Dendritic cell treated with granulocyte-macrophage colony-stimulating factor and Interleukin-4, amounts not matched to agents 40 ng/mL and 50 ng/mL, for 4 days (primary cell): ENCODE results near the gene PGRMC1.
"Not testable (repeated sequence)": the region's sequence is repeated elsewhere in the genome, so short reads cannot be mapped to it uniquely, and the experiment has no call there.

Source experiments
- H3K27ac Mint-ChIP-seq: one replicate; pipeline ENCODE4 v1.8.0; 2022; ENCODE audit warnings: mild to moderate bottlenecking, mixed read lengths
- H3K27me3 Mint-ChIP-seq: one replicate; pipeline ENCODE4 v1.8.0; 2022; ENCODE audit warnings: mild to moderate bottlenecking, mixed read lengths
- H3K36me3 Mint-ChIP-seq: one replicate; pipeline ENCODE4 v1.8.0; 2022; ENCODE audit warnings: low read depth, mixed read lengths
- H3K4me1 Mint-ChIP-seq: one replicate; pipeline ENCODE4 v1.8.0; 2022; ENCODE audit warnings: low read depth, mixed read lengths
- H3K4me3 Mint-ChIP-seq: one replicate; pipeline ENCODE4 v1.8.0; 2022; ENCODE audit warnings: mild to moderate bottlenecking, moderate library complexity, mixed read lengths
- H3K9me3 Mint-ChIP-seq: one replicate; pipeline ENCODE4 v1.8.0; 2022; ENCODE audit warnings: mixed read lengths
- intact Hi-C: fragments of 100-400 bp; cut with micrococcal nuclease; formaldehyde crosslinking; loops from one replicate; pipeline ENCODE4 v1.15.0; 2022

Gene PGRMC1

GRCh38 chrX:119235872-119236622 lies at the start of gene PGRMC1:
TSS of gene PGRMC1 (plus strand) at chrX:119236285. CDS start at chrX:119236364, 79 bp downstream.
- Mint-ChIP-seq H3K36me3 (peaks cover 16% of the 10 kb centered on the region), H3K9me3 (no peaks in the 10 kb centered on the region), H3K4me3 (peak within 1 kb of the TSS; percentile 88), H3K4me1 (peaks cover 33% of the 10 kb centered on the region), H3K27me3 (peaks cover 13% of the 10 kb centered on the region), H3K27ac (peak within 1 kb of the TSS; percentile 88)
- intact Hi-C loops = no loop called here

GRCh38 chrX:119186763-119187162 lies 49.3 kb upstream of the PGRMC1 start:
- Mint-ChIP-seq H3K27me3 (peaks cover 2% of the 10 kb centered on the region), H3K27ac (no peak overlapping the region), H3K9me3 (no peaks in the 10 kb centered on the region), H3K4me1 (no peaks in the 10 kb centered on the region), H3K36me3 (no peaks in the 10 kb centered on the region), H3K4me3 (no peak overlapping the region)
- intact Hi-C loops = no loop called here

- intact Hi-C loops = no loop called here
- Mint-ChIP-seq H3K27ac (no peak overlapping the region), H3K36me3 (no peaks in the 10 kb centered on the region), H3K4me3 (no peak overlapping the region), H3K4me1 (no peaks in the 10 kb centered on the region), H3K27me3 (peaks cover 2% of the 10 kb centered on the region), H3K9me3 (no peaks in the 10 kb centered on the region)
Observed at GRCh38 chrX:119187298-119187697, 48.8 kb upstream of the PGRMC1 start.

- Mint-ChIP-seq H3K27me3 (peaks cover 2% of the 10 kb centered on the region), H3K4me3 (no peak overlapping the region), H3K9me3 (no peaks in the 10 kb centered on the region), H3K36me3 (no peaks in the 10 kb centered on the region), H3K4me1 (no peaks in the 10 kb centered on the region), H3K27ac (no peak overlapping the region)
- intact Hi-C loops = no loop called here
Observed at GRCh38 chrX:119189115-119189514, 47.0 kb upstream of the PGRMC1 start.

GRCh38 chrX:119189595-119189994 lies 46.5 kb upstream of the PGRMC1 start:
- no peaks in the 10 kb centered on the region for H3K9me3 Mint-ChIP-seq
- peaks cover 2% of the 10 kb centered on the region for H3K27me3 Mint-ChIP-seq
- H3K36me3 Mint-ChIP-seq = no peaks in the 10 kb centered on the region
- intact Hi-C loops = no loop called here
- no peaks in the 10 kb centered on the region for H3K4me1 Mint-ChIP-seq
- no peak overlapping the region for H3K27ac Mint-ChIP-seq
- no peak overlapping the region for H3K4me3 Mint-ChIP-seq

- no peak overlapping the region for H3K27ac Mint-ChIP-seq
- no peaks in the 10 kb centered on the region for H3K36me3 Mint-ChIP-seq
- H3K9me3 Mint-ChIP-seq = no peaks in the 10 kb centered on the region
- H3K4me3 Mint-ChIP-seq = no peak overlapping the region
- intact Hi-C loops = no loop called here
- no peaks in the 10 kb centered on the region for H3K4me1 Mint-ChIP-seq
- peaks cover 2% of the 10 kb centered on the region for H3K27me3 Mint-ChIP-seq
Observed at GRCh38 chrX:119190091-119190681, 45.9 kb upstream of the PGRMC1 start.

GRCh38 chrX:119190831-119191230 lies 45.3 kb upstream of the PGRMC1 start:
- H3K36me3 Mint-ChIP-seq = no peaks in the 10 kb centered on the region
- peaks cover 2% of the 10 kb centered on the region for H3K27me3 Mint-ChIP-seq
- no peaks in the 10 kb centered on the region for H3K4me1 Mint-ChIP-seq
- no peaks in the 10 kb centered on the region for H3K9me3 Mint-ChIP-seq
- intact Hi-C loops = no loop called here
- H3K27ac Mint-ChIP-seq = no peak overlapping the region
- H3K4me3 Mint-ChIP-seq = no peak overlapping the region

- Mint-ChIP-seq H3K36me3 (no peaks in the 10 kb centered on the region), H3K9me3 (no peaks in the 10 kb centered on the region), H3K27ac (no peak overlapping the region), H3K4me1 (no peaks in the 10 kb centered on the region), H3K4me3 (no peak overlapping the region), H3K27me3 (no peaks in the 10 kb centered on the region)
- intact Hi-C loops = no loop called here
Observed at GRCh38 chrX:119194621-119195020, 41.5 kb upstream of the PGRMC1 start.

GRCh38 chrX:119201570-119201969 lies 34.5 kb upstream of the PGRMC1 start:
- no peaks in the 10 kb centered on the region for H3K36me3 Mint-ChIP-seq
- no peak overlapping the region for H3K4me3 Mint-ChIP-seq
- no peak overlapping the region for H3K27ac Mint-ChIP-seq
- no peaks in the 10 kb centered on the region for H3K4me1 Mint-ChIP-seq
- intact Hi-C loops = no loop called here
- H3K27me3 Mint-ChIP-seq = peaks cover 3% of the 10 kb centered on the region
- H3K9me3 Mint-ChIP-seq = no peaks in the 10 kb centered on the region

GRCh38 chrX:119206203-119206602 lies 29.9 kb upstream of the PGRMC1 start:
- intact Hi-C loops = no loop called here
- H3K4me3 Mint-ChIP-seq = no peak overlapping the region
- H3K27ac Mint-ChIP-seq = no peak overlapping the region
- H3K27me3 Mint-ChIP-seq = peaks cover 3% of the 10 kb centered on the region
- no peaks in the 10 kb centered on the region for H3K36me3 Mint-ChIP-seq
- H3K9me3 Mint-ChIP-seq = no peaks in the 10 kb centered on the region
- H3K4me1 Mint-ChIP-seq = no peaks in the 10 kb centered on the region

- H3K9me3 Mint-ChIP-seq, H3K36me3 Mint-ChIP-seq, H3K27me3 Mint-ChIP-seq, H3K27ac Mint-ChIP-seq, H3K4me1 Mint-ChIP-seq, intact Hi-C loops, H3K4me3 Mint-ChIP-seq: not testable (repeated sequence)
Observed at GRCh38 chrX:119207483-119207882, 28.6 kb upstream of the PGRMC1 start.

GRCh38 chrX:119208401-119209057 lies 27.6 kb upstream of the PGRMC1 start:
- Mint-ChIP-seq H3K4me3 (no peak overlapping the region), H3K27me3 (peaks cover 8% of the 10 kb centered on the region), H3K4me1 (no peaks in the 10 kb centered on the region)

GRCh38 chrX:119210931-119211648 lies 25.0 kb upstream of the PGRMC1 start:
- H3K27me3 Mint-ChIP-seq = peaks cover 12% of the 10 kb centered on the region
- H3K9me3 Mint-ChIP-seq, H3K27ac Mint-ChIP-seq, H3K4me1 Mint-ChIP-seq, H3K36me3 Mint-ChIP-seq, H3K4me3 Mint-ChIP-seq, intact Hi-C loops: not testable (repeated sequence)

More at GRCh38 chrX:119208401-119209057, 27.6 kb upstream of the PGRMC1 start:
- intact Hi-C loops = no loop called here
- Mint-ChIP-seq H3K27ac (no peak overlapping the region), H3K9me3 (no peaks in the 10 kb centered on the region), H3K36me3 (no peaks in the 10 kb centered on the region)

- no peak overlapping the region for H3K27ac Mint-ChIP-seq
- H3K27me3 Mint-ChIP-seq = peaks cover 12% of the 10 kb centered on the region
- H3K36me3 Mint-ChIP-seq = no peaks in the 10 kb centered on the region
- intact Hi-C loops = no loop called here
- no peaks in the 10 kb centered on the region for H3K4me1 Mint-ChIP-seq
- H3K4me3 Mint-ChIP-seq = no peak overlapping the region
- H3K9me3 Mint-ChIP-seq = no peaks in the 10 kb centered on the region
Observed at GRCh38 chrX:119211649-119212014, 24.5 kb upstream of the PGRMC1 start.
